K562 (cell line): ENCODE results near the gene RPS19BP1. TPM values are rescaled to one million over a fixed set of nuclear protein-coding genes. Genes with fewer than 3 reads are reported as not detected.
"Not testable (repeated sequence)": the region's sequence is repeated elsewhere in the genome, so short reads cannot be mapped to it uniquely, and the experiment has no call there.

ENCODE experiments used
- ATAC-seq: fragments of 200-7000 bp; cut with Tn5 transposase; 3 replicates; pipeline ENCODE4 v1.9.1; 2020; ENCODE audit warnings: moderate library complexity
- BruUV-seq: library from RNA; stranded (reverse); fragments of 400-500 nt; replicated peaks from 2 replicates; lab custom pipeline; 2021; lab: Mats Ljungman, UMichigan
- CTCF ChIA-PET: fragments of 300-600 bp; formaldehyde crosslinking; extraction: SDS; loops from one replicate; lab custom pipeline; 2021; ENCODE audit warnings: low intra/inter-chr PET ratio; lab: Yijun Ruan, JAX
- POLR2A ChIA-PET: fragments of 300-600, 350-650 bp; sonication (Branson Sonifier 250); formaldehyde crosslinking; extraction: SDS; loops from one replicate; lab custom pipeline; 2021; ENCODE audit warnings: antibody characterized with exemption, inconsistent platforms; lab: Yijun Ruan, JAX
- DNase-seq, 4 experiments: peaks; one replicate each; pipeline versions ENCODE4 v3.0.0 to v3.0.0-alpha.2; 2011 to 2018; ENCODE audit warnings: low spot score in 3 of 4, mixed read lengths in 3 of 4; ENCODE audit errors: extremely low read depth in 1 of 4
- FAIRE-seq: peaks from 2 replicates; lab custom pipeline; 2011; peaks lifted over from hg19 to GRCh38; lab: Jason Lieb, UNC
- H2AFZ ChIP-seq: 2 replicates; pipeline ENCODE4 v1.6.0; 2011; ENCODE audit warnings: low read depth, low read length, control low read depth, inconsistent platforms
- H3K27ac ChIP-seq: fragments of 200-600 bp; 3 replicates; pipeline ENCODE4 v1.8.0; 2011; ENCODE audit warnings: low read depth, mild to moderate bottlenecking, control low read depth, inconsistent platforms, low read length, moderate library complexity, mixed read lengths; ENCODE audit errors: extremely low read depth
- H3K27me3 ChIP-seq, 2 experiments: fragments of 300-600 bp in 1 of 2; 2 replicates in 1 of 2; 3 replicates in 1 of 2; pipeline versions ENCODE4 v1.6.0 to v1.8.0; 2011; ENCODE audit warnings: inconsistent platforms in 2 of 2, low read length in 2 of 2, mild to moderate bottlenecking in 1 of 2, mixed read lengths in 1 of 2, moderate library complexity in 1 of 2; ENCODE audit not compliant: control insufficient read depth in 2 of 2, insufficient read depth in 2 of 2
- H3K36me3 ChIP-seq: fragments of 300-600 bp; 3 replicates; pipeline ENCODE4 v1.8.0; 2011; ENCODE audit warnings: mild to moderate bottlenecking, low read length, inconsistent platforms; ENCODE audit not compliant: control insufficient read depth, insufficient read depth
- H3K4me1 ChIP-seq, 2 experiments: fragments of 200-600 bp in 1 of 2; replicated peaks in 1 of 2; 2 replicates in 1 of 2; 3 replicates in 1 of 2; pipeline versions ENCODE4 v1.5.1 to v1.8.0; 2011; ENCODE audit warnings: inconsistent platforms in 2 of 2, low read length in 2 of 2, mild to moderate bottlenecking in 1 of 2, mixed read lengths in 1 of 2, moderate library complexity in 1 of 2; ENCODE audit not compliant: control insufficient read depth in 2 of 2, insufficient read depth in 2 of 2
- H3K4me2 ChIP-seq: 2 replicates; pipeline ENCODE4 v1.6.1; 2011; ENCODE audit warnings: low read length, control low read depth, inconsistent platforms, mixed read lengths; ENCODE audit not compliant: insufficient read depth
- H3K4me3 ChIP-seq: fragments of 200-600 bp; sonication (generic), shearing (Covaris generic); 2 replicates; pipeline ENCODE4 v1.5.1; 2016; ENCODE audit warnings: control low read depth, inconsistent platforms
- H3K79me2 ChIP-seq: fragments of 200-600 bp; 3 replicates; pipeline ENCODE4 v1.8.0; 2011; ENCODE audit warnings: low read length, inconsistent platforms; ENCODE audit not compliant: control insufficient read depth, insufficient read depth
- H3K9ac ChIP-seq, 2 experiments: 2 replicates each; pipeline versions ENCODE4 v1.6.0 to v1.6.1; 2011; ENCODE audit warnings: low read depth in 2 of 2, low read length in 2 of 2, control low read depth in 1 of 2, inconsistent platforms in 1 of 2, mild to moderate bottlenecking in 1 of 2, mixed read lengths in 1 of 2; ENCODE audit not compliant: insufficient read depth in 1 of 2
- H3K9me1 ChIP-seq: one replicate; pipeline ENCODE4 v1.6.0; 2011; ENCODE audit warnings: inconsistent platforms, mild to moderate bottlenecking, low read length, moderate library complexity; ENCODE audit not compliant: control insufficient read depth, insufficient read depth
- H3K9me3 ChIP-seq: replicated peaks from 2 replicates; pipeline ENCODE4 v1.5.1; 2011; ENCODE audit warnings: low read depth, low read length, inconsistent platforms; ENCODE audit not compliant: control insufficient read depth, insufficient read depth
- H4K20me1 ChIP-seq: replicated peaks from 2 replicates; pipeline ENCODE4 v1.6.1; 2011; ENCODE audit warnings: low read length, inconsistent platforms, mixed read lengths; ENCODE audit not compliant: control insufficient read depth, insufficient read depth
- CCNT2 ChIP-seq: IDR thresholded peaks from 2 replicates; pipeline ENCODE4 v1.6.1; 2011; ENCODE audit warnings: borderline replicate concordance, low read depth, mild to moderate bottlenecking, moderate library complexity, mixed read lengths, low read length; ENCODE audit not compliant: insufficient read length; ENCODE audit errors: extremely low read depth
- FOXK1 ChIP-seq: sonication (generic); formaldehyde crosslinking; IDR thresholded peaks from 2 replicates; pipeline ENCODE4 v1.8.0; 2022; ENCODE audit warnings: missing genetic modification reagents, mild to moderate bottlenecking, borderline replicate concordance
- KAT7 ChIP-seq: sonication (generic); formaldehyde crosslinking; IDR thresholded peaks from 2 replicates; pipeline ENCODE4 v1.8.0; 2022; ENCODE audit warnings: missing genetic modification reagents, mild to moderate bottlenecking, borderline replicate concordance
- POLR2AphosphoS5 ChIP-seq: IDR thresholded peaks from 2 replicates; pipeline ENCODE4 v1.6.1; 2011; ENCODE audit warnings: mild to moderate bottlenecking, low read depth, low read length, moderate library complexity; ENCODE audit not compliant: control insufficient read depth, insufficient read depth
- SIRT6 ChIP-seq: IDR thresholded peaks from one replicate; pipeline ENCODE4 v1.6.1; 2012; ENCODE audit warnings: low read depth, mild to moderate bottlenecking, control low read depth, inconsistent platforms, low read length, moderate library complexity
- WGBS: fragments of 100-300 bp; shearing (Covaris generic); methylation state at CpG from one replicate; pipeline ENCODE4 v1.1.6; 2016; ENCODE audit warnings: low coverage, mixed read lengths; ENCODE audit not compliant: insufficient coverage; ENCODE audit errors: missing lambda C conversion rate; 5-methylcytosine and 5-hydroxymethylcytosine counted together
- in situ Hi-C: fragments of 300-500 bp; cut with MboI; formaldehyde crosslinking; loops from 4 replicates; pipeline ENCODE4 v1.15.0; 2018; ENCODE audit warnings: inconsistent platforms, mixed read lengths
- intact Hi-C: fragments of 100-400 bp; cut with micrococcal nuclease; formaldehyde crosslinking; loops from 2 replicates; pipeline ENCODE4 v1.14.2; 2022
- polyA plus RNA-seq, 8 experiments: library from polyadenylated mRNA; depleted of rRNA in 4 of 8; stranded (reverse) in 5 of 8; unstranded in 3 of 8; fragments of >200 nt; fragmentation: Nextera tagmentation in 2 of 8; fragmentation: Illumina TruSeq in 1 of 8; extraction: Ambion mirVana in 2 of 8; extraction: Trizol in 1 of 8; gene quantifications; 2 replicates each; pipeline versions ENCODE4 v1.2.1 to v1.2.3, GENCODE V29; 2011 to 2014; ENCODE audit warnings: inconsistent platforms in 1 of 8, missing spikeins in 1 of 8
- total RNA-seq, 7 experiments: library from RNA; depleted of rRNA in 6 of 7; stranded (reverse); fragments of >200 nt in 6 of 7; fragmentation: Illumina TruSeq in 2 of 7; extraction: Trizol in 2 of 7; gene quantifications; 2 replicates each; pipeline versions ENCODE4 v1.2.1 to v1.2.3, GENCODE V29; 2011 to 2021; ENCODE audit warnings: low replicate concordance in 1 of 7
- TF ChIP-seq, protein P1 (sequence below): conservative IDR thresholded peaks from 2 replicates; pipeline ENCODE4 v1.6.1; 2011; ENCODE audit warnings: low read depth, mild to moderate bottlenecking, low read length; ENCODE audit not compliant: control insufficient read depth
- TF ChIP-seq, protein P2 (sequence below): fragments of 250-450 bp; sonication (Bioruptor Pico); IDR thresholded peaks from 2 replicates; pipeline ENCODE4 v1.4.0; 2020; ENCODE audit warnings: mild to moderate bottlenecking

The RPS19BP1 gene
- total and polyA plus RNA-seq, 9 of the 15 experiments (the other 6 are each of a cell fraction or from before 2014, with no cell fraction given), result 3.0 to 223 (median 84.3) TPM

DNA sequence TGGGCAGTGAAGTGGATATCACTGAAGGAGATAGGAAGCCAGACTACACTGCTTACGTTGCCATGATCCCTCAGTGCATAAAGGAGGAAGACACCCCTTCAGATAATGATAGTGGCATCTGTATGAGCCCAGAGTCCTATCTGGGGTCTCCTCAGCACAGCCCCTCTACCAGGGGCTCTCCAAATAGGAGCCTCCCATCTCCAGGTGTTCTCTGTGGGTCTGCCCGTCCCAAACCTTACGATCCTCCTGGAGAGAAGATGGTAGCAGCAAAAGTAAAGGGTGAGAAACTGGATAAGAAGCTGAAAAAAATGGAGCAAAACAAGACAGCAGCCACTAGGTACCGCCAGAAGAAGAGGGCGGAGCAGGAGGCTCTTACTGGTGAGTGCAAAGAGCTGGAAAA lies 10.5 kb downstream of the RPS19BP1 start:
- H3K79me2 ChIP-seq, result peaks cover 66% of the 10 kb centered on the region
- not testable (repeated sequence) for H2AFZ ChIP-seq

DNA sequence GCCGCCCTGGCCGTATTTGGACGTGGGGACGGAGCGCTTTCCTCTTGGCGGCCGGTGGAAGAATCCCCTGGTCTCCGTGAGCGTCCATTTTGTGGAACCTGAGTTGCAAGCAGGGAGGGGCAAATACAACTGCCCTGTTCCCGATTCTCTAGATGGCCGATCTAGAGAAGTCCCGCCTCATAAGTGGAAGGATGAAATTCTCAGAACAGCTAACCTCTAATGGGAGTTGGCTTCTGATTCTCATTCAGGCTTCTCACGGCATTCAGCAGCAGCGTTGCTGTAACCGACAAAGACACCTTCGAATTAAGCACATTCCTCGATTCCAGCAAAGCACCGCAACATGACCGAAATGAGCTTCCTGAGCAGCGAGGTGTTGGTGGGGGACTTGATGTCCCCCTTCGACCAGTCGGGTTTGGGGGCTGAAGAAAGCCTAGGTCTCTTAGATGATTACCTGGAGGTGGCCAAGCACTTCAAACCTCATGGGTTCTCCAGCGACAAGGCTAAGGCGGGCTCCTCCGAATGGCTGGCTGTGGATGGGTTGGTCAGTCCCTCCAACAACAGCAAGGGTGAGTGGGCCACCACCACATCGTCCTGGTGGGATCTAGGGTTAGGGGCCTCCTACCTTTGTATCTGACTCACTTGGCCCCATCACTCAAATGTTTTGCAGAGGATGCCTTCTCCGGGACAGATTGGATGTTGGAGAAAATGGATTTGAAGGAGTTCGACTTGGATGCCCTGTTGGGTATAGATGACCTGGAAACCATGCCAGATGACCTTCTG lies 11.3 kb downstream of the RPS19BP1 start:
- peaks cover 58% of the 10 kb centered on the region for H3K36me3 ChIP-seq
- H3K9me3 ChIP-seq, H3K27me3 ChIP-seq, FAIRE-seq, CTCF ChIA-PET, H2AFZ ChIP-seq, H3K9me1 ChIP-seq, DNase-seq, ATAC-seq, BruUV-seq, in situ Hi-C loops: not testable (repeated sequence)
- POLR2A ChIA-PET, result interaction anchor here (0.7 to 6.1 kb wide), 10 partner anchors 9 to 1395 kb away, joined by 3 to 106 read pairs (median 8); partner anchors contain the start of genes MIEF1 and RPL3
- WGBS, result under 1% methylated on average over 20 of the region's 28 CpGs
- H3K9ac ChIP-seq, result peak overlapping the region; percentile 99 to 100
- H4K20me1 ChIP-seq, result peaks cover 28% of the 10 kb centered on the region
- intact Hi-C loops, result loop anchor here (2.0 to 10.0 kb wide), 2 partner anchors 202 to 346 kb away; partner anchors contain the start of gene RPL3
- peaks cover 66% of the 10 kb centered on the region for H3K79me2 ChIP-seq
- peak overlapping the region; percentile 100 for H3K27ac ChIP-seq
- peak overlapping the region; percentile 99 for H3K4me3 ChIP-seq
- peaks cover 23 to 34% of the 10 kb centered on the region in 2 experiments; a peak in 4 of 5 replicates for H3K4me1 ChIP-seq
- H3K4me2 ChIP-seq, result peak overlapping the region; percentile 97
- TF ChIP-seq, protein P1, sequence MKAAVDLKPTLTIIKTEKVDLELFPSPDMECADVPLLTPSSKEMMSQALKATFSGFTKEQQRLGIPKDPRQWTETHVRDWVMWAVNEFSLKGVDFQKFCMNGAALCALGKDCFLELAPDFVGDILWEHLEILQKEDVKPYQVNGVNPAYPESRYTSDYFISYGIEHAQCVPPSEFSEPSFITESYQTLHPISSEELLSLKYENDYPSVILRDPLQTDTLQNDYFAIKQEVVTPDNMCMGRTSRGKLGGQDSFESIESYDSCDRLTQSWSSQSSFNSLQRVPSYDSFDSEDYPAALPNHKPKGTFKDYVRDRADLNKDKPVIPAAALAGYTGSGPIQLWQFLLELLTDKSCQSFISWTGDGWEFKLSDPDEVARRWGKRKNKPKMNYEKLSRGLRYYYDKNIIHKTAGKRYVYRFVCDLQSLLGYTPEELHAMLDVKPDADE, result 0 out of 2 replicates have a peak, but pooled peaks have one; percentile 53
- TF ChIP-seq POLR2AphosphoS5 (peak; percentile 39; the same call in 1 of the 2 replicates), CCNT2 (peak; percentile 12), FOXK1 (CRISPR knock-in tag) (0 out of 2 replicates have a peak, but pooled peaks have one; percentile 45), SIRT6 (peak; percentile 83)
- TF ChIP-seq, protein P2, sequence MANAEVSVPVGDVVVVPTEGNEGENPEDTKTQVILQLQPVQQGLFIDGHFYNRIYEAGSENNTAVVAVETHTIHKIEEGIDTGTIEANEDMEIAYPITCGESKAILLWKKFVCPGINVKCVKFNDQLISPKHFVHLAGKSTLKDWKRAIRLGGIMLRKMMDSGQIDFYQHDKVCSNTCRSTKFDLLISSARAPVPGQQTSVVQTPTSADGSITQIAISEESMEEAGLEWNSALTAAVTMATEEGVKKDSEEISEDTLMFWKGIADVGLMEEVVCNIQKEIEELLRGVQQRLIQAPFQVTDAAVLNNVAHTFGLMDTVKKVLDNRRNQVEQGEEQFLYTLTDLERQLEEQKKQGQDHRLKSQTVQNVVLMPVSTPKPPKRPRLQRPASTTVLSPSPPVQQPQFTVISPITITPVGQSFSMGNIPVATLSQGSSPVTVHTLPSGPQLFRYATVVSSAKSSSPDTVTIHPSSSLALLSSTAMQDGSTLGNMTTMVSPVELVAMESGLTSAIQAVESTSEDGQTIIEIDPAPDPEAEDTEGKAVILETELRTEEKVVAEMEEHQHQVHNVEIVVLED (CRISPR knock-in tag), result 0 out of 2 replicates have a peak, but pooled peaks have one; percentile 39

More for the DNA sequence above, 10.5 kb downstream of the RPS19BP1 start:
- Histone ChIP-seq H4K20me1 (peaks cover 28% of the 10 kb centered on the region), H3K4me3 (peak overlapping the region; percentile 99), H3K4me2 (peak overlapping the region; percentile 97), H3K4me1 (peaks cover 23 to 39% of the 10 kb centered on the region in 2 experiments; a peak in 4 of 5 replicates), H3K9ac (peak overlapping the region; percentile 77 to 100; a peak in 3 of 4 replicates), H3K36me3 (peaks cover 51% of the 10 kb centered on the region; the same call in 2 of the 3 replicates), H3K27ac (peak overlapping the region; percentile 100)
- H3K9me3 ChIP-seq, in situ Hi-C loops, H3K9me1 ChIP-seq, BruUV-seq, CTCF ChIA-PET, ATAC-seq, DNase-seq: not testable (repeated sequence)
- POLR2A ChIA-PET, result interaction anchor here (0.6 to 6.1 kb wide), 24 partner anchors 9 to 598 kb away, joined by 3 to 106 read pairs (median 5); partner anchors contain the start of genes MIEF1, RPL3, RPS19BP1 and TAB1
- WGBS, result 3% methylated on average over 3 of the region's 5 CpGs
- FAIRE-seq, result peak; percentile 62
- intact Hi-C loops, result loop anchor here (10.0 kb wide), 1 partner anchor 347 kb away; no protein-coding TSS in a partner anchor
- TF ChIP-seq KAT7 (CRISPR knock-in tag), result 0 out of 2 replicates have a peak, but pooled peaks have one; percentile 2
- TF ChIP-seq, all 486 proteins: peak for 1; not testable (repeated sequence) for 485
- not testable (repeated sequence) for H3K27me3 ChIP-seq
